GM06990 (cell line): ENCODE measurements around the gene CAGE1.

Experiments used
- DNase-seq: peaks from one replicate; pipeline ENCODE4 v3.0.0-alpha.2; 2011; ENCODE audit not compliant: insufficient read length; ENCODE audit errors: extremely low read depth
- H3K27me3 ChIP-seq: replicated peaks from 2 replicates; pipeline ENCODE4 v1.6.0; 2011; ENCODE audit warnings: low read length; ENCODE audit not compliant: control insufficient read depth, insufficient read depth
- H3K36me3 ChIP-seq: 2 replicates; pipeline ENCODE4 v1.5.1; 2011; ENCODE audit warnings: low read length; ENCODE audit not compliant: control insufficient read depth, insufficient read depth
- H3K4me3 ChIP-seq: replicated peaks from 2 replicates; pipeline ENCODE4 v1.5.1; 2011; ENCODE audit warnings: low read depth, mild to moderate bottlenecking, control low read depth, low read length
- TF ChIP-seq, protein P1 (sequence below): IDR thresholded peaks from 2 replicates; pipeline ENCODE4 v1.5.1; 2011; ENCODE audit warnings: low read length, control low read depth, mild to moderate bottlenecking, inconsistent platforms; ENCODE audit not compliant: insufficient read depth, poor library complexity, severe bottlenecking

Gene CAGE1

DNA sequence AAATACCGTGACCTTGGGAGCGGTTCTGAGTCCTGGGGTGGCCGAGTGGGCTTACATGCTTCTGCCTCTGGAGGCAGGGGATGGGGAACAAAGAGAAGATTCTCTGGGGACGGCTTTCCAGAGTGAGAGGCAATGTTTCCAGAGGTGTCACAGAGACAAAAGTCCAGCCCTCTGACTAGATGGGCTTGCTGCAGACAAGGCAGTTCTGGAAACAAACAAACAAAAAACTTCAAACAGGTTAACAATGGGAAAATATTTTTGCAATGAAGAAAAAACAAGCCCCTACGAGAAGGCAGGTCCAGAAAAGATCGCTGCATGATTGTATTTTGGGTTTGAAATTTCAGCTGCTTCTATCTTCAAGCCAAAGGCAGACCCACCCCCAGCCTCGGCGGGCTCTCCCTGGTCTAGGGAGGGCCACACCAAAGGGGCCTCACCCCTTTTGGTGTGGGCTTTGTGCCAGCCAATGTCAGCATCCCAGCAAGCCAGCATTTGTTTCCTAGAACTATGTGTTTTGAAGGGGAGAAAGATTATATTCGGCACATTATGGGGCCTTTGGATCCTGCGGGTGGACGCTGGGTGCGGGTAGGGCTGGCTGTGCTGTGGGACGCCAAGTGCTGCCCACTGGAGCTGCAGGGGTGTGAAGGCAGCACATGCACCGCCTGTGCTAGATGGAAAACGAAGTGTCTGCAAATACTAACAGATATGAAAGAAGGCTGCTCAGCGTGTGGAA lies 43.0 kb upstream of the CAGE1 start:
- Histone ChIP-seq H3K27me3 (no peaks in the 10 kb centered on the region), H3K4me3 (no peak overlapping the region), H3K36me3 (no peaks in the 10 kb centered on the region)
- TF ChIP-seq, protein P1, sequence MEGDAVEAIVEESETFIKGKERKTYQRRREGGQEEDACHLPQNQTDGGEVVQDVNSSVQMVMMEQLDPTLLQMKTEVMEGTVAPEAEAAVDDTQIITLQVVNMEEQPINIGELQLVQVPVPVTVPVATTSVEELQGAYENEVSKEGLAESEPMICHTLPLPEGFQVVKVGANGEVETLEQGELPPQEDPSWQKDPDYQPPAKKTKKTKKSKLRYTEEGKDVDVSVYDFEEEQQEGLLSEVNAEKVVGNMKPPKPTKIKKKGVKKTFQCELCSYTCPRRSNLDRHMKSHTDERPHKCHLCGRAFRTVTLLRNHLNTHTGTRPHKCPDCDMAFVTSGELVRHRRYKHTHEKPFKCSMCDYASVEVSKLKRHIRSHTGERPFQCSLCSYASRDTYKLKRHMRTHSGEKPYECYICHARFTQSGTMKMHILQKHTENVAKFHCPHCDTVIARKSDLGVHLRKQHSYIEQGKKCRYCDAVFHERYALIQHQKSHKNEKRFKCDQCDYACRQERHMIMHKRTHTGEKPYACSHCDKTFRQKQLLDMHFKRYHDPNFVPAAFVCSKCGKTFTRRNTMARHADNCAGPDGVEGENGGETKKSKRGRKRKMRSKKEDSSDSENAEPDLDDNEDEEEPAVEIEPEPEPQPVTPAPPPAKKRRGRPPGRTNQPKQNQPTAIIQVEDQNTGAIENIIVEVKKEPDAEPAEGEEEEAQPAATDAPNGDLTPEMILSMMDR: no peak
- DNase-seq: no peak

DNA sequence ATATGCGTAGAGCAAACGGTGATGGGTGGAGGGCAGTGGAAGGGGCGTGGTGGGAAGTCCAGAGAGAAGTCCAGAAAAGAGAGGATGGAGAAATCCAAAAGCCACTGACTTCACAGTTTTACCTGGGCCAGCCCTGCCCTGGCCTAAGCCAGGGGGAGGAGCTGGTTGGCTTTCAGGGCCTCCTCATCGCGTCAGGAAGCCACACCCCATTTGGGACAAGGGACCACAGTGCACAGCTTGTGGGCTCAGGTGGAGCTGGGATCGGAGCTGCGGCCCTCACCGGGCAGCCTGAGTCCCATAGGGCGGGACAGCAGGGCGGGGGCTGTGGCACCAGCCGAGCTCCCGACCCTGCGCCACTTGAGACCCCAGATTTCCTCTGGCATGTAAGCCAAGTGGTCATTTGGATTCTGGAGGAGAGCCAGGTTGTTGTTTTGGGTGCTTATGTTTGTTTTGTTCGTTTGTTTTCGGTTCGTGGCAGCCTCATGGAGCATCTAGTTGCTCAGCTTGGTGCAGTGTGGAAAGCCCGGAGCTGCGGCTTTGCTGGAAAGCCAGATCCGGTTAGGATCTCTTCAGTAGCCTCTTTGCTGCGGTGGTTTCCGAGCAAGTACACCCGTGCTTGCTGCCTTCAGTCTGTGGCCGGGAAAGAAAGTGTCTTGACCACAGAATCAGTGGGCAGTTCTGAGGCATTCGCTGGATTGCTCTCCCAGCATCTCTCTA lies 42.3 kb upstream of the CAGE1 start:
- no peak overlapping the region for H3K4me3 ChIP-seq
- no peak for DNase-seq
- no peaks in the 10 kb centered on the region for H3K36me3 ChIP-seq
- H3K27me3 ChIP-seq: no peaks in the 10 kb centered on the region
- TF ChIP-seq, protein P1: no peak

- no peaks in the 10 kb centered on the region for H3K27me3 ChIP-seq
- DNase-seq: no peak
- no peaks in the 10 kb centered on the region for H3K36me3 ChIP-seq
- no peak overlapping the region for H3K4me3 ChIP-seq
- TF ChIP-seq, protein P1: no peak
These were observed 41.8 kb upstream of the CAGE1 start for GRCh38 chr6:7431313-7431673.

DNA sequence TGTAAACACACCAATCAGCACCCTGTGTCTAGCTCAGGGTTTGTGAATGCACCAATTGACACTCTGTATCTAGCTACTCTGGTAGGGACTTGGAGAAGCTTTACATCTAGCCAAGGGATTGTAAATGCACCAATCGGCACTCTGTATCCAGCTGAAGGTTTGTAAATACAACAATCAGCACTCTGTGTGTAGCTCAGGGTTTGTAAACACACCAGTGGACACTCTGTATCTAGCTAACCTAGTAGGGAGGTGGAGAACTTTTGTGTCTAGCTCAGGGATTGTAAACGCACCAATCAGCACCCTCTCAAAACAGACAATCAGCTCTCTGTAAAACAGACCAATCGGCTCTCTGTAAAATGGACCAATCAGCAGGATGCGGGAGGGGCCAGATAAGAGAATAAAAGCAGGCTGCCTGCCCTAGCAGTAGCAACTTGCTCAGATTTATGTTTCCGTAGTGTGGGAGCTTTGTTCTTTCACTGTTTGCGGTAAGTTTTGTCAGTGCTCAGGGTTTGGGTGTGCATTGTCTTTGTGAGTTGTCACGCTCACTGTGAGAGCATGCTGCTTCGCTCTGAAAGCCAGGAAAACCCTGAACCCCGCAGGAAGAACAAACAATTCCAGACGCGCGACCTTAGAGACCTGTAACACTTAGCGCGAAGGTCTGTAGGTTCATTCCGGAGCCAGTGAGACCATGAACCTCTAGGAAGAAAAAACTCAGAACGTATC lies 37.1 kb upstream of the CAGE1 start:
- TF ChIP-seq, protein P1: no peak
- no peak for DNase-seq
- Histone ChIP-seq H3K36me3 (no peaks in the 10 kb centered on the region), H3K4me3 (no peak overlapping the region), H3K27me3 (no peaks in the 10 kb centered on the region)

DNA sequence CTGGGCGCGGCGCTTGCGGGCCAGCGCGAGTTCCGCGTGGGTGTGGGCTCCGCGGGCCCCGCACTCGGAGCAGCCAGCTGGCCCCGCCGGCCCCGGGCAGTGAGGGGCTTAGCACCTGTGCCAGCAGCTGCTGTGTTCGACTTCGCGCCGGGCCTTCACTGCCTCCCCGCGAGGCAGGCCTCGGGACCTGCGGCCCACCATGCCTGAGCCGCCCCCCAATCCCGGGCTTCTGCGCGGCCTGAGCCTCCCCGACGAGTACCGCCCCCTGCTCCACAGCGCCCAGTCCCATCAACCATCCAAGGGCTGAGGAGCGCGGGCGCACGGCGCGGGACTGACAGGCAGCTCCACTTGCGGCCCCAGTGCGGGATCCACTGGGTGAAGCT lies 36.3 kb upstream of the CAGE1 start:
- DNase-seq: no peak
- H3K4me3 ChIP-seq: no peak overlapping the region
- no peaks in the 10 kb centered on the region for H3K27me3 ChIP-seq
- H3K36me3 ChIP-seq: no peaks in the 10 kb centered on the region
- TF ChIP-seq, protein P1: no peak
